IPS-15b (cell line): ENCODE measurements around the gene IL36RN.
"Not testable (repeated sequence)": the region's sequence is repeated elsewhere in the genome, so short reads cannot be mapped to it uniquely, and the experiment has no call there.

Experiments
- H3K27me3 ChIP-seq: one replicate; pipeline ENCODE4 v1.6.1; 2013; ENCODE audit warnings: low read length; ENCODE audit not compliant: control insufficient read depth, insufficient read depth
- H3K36me3 ChIP-seq: one replicate; pipeline ENCODE4 v1.6.1; 2013; ENCODE audit warnings: low read length; ENCODE audit not compliant: control insufficient read depth, insufficient read depth
- H3K4me1 ChIP-seq: one replicate; pipeline ENCODE4 v1.6.1; 2013; ENCODE audit warnings: mild to moderate bottlenecking, low read length; ENCODE audit not compliant: control insufficient read depth, insufficient read depth
- H3K4me3 ChIP-seq: one replicate; pipeline ENCODE4 v1.5.1; 2013; ENCODE audit warnings: low read depth, low read length
- H3K9ac ChIP-seq: one replicate; pipeline ENCODE4 v1.6.1; 2013; ENCODE audit warnings: low read depth, mild to moderate bottlenecking, low read length
- H3K9me3 ChIP-seq: one replicate; pipeline ENCODE4 v1.6.1; 2013; ENCODE audit warnings: mild to moderate bottlenecking, low read length; ENCODE audit not compliant: control insufficient read depth, insufficient read depth

Gene IL36RN

DNA sequence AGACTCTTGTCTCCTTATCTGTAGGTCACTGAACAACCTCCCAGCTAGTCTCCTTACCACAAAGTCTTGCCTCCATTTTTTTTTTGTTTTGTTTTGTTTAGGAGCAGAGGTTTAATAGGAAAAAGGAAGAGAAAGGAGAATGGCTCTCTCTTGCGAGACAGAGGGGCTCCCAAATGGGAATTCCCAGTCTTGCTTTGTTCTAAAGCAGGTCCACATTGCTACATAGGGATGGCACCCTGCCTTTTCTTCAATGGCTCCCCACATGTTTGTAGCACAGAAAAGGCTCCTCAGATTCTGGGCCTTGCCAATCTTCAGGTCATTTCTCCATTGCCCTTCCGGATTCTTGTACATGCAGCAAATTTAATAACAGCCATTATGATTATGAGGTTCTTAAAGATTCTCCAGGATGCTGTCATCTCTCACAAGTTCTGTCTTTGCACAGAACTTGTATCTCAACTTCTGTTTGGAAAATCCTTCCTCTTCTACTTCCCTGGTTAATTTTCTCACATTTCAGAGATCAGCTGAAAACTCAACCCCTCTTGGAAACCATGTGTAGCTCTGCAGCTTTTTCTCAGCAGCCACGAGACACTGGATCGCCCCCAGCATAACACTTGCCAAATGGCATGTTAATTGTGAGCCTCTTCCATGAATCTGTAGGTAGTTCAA, 32.4 kb downstream of the IL36RN start:
- H3K9ac ChIP-seq = no peak overlapping the region
- H3K4me3 ChIP-seq = no peak overlapping the region
- H3K9me3 ChIP-seq = no peaks in the 10 kb centered on the region
- H3K27me3 ChIP-seq = no peaks in the 10 kb centered on the region
- H3K36me3 ChIP-seq = no peaks in the 10 kb centered on the region
- H3K4me1 ChIP-seq = no peaks in the 10 kb centered on the region

DNA sequence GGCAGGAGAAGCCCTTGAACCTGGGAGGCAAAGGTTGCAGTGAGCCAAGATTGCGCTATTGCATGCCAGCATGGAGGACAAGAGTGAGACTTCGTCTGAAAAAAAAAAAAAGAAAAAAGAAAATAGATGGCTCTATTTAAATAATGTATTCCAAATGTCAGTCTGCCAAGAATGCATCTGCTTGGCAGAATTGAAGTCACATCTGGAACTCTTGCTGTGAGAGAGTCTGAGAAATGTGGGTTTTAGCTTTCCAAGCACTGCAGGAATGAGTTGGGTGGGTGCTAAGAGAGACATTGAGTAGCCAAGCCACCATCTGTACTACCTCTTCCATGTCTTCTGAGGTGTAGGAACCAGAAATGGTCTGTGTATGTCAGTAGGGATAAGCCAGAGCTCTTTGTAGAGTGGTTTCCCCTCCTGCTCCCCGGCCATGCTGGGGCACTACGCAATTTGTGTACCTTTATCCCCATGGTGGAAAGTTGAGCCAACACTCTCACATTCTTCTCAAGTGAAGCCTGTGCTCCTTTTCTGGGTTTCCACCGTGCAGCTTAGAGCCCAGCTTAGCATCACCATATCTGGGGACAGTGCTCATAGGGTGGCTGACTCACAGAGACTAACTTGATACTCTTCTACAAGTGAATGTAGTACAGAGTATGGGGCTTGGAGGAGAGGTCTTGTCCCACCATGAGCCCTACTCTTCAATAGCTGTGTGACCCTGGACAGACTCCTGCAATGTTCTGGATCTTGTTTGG, 34.0 kb downstream of the IL36RN start:
- no peak overlapping the region for H3K4me3 ChIP-seq
- no peaks in the 10 kb centered on the region for H3K9me3 ChIP-seq
- no peaks in the 10 kb centered on the region for H3K36me3 ChIP-seq
- no peaks in the 10 kb centered on the region for H3K27me3 ChIP-seq
- no peak overlapping the region for H3K9ac ChIP-seq
- no peaks in the 10 kb centered on the region for H3K4me1 ChIP-seq

DNA sequence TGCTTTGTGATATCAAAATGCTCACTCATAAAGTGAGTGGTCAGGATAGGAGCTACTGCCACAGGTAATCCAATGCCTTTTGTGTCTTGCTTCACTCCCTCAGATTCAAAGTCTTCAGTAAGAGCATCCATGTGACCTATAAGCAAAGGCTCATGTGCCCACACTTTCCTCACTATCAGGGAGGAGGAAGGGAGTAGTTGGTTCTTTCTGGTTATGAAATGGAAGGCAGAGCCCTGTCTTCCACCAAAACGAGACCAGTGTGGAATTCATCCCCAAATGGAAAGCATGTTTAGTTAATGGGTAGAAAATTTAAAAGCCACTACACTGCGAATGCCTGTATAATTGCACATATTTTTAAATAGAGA, 34.6 kb downstream of the IL36RN start:
- no peaks in the 10 kb centered on the region for H3K9me3 ChIP-seq
- H3K9ac ChIP-seq = no peak overlapping the region
- no peak overlapping the region for H3K4me3 ChIP-seq
- no peaks in the 10 kb centered on the region for H3K4me1 ChIP-seq
- no peaks in the 10 kb centered on the region for H3K36me3 ChIP-seq
- H3K27me3 ChIP-seq = no peaks in the 10 kb centered on the region

GRCh38 chr2:113096306-113096705, 37.3 kb downstream of the IL36RN start:
- H3K36me3 ChIP-seq, H3K27me3 ChIP-seq, H3K9me3 ChIP-seq, H3K4me3 ChIP-seq, H3K9ac ChIP-seq, H3K4me1 ChIP-seq: not testable (repeated sequence)

- H3K4me1 ChIP-seq, H3K4me3 ChIP-seq, H3K9ac ChIP-seq, H3K27me3 ChIP-seq, H3K36me3 ChIP-seq, H3K9me3 ChIP-seq: not testable (repeated sequence)
Observed at GRCh38 chr2:113096842-113097618, 38.0 kb downstream of the IL36RN start.

DNA sequence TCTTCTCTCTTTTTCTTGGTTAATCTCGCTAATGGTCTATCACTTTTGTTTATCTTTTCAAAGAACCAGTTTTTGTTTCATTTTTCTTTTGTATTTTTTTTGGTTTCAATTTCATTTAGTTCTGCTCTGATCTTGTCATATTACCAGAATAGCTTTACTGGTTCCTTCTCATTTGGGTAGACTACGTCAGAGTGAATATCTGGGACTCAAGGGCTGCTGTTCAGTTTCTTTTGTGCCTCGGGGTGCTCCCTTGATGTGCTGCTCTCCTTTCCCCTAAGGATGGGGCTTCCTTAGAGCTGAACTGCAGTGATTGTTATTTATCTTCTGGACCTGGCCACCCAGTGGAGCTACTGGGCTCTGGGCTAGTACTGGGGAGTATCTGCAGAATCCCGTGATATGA, 39.0 kb downstream of the IL36RN start:
- Histone ChIP-seq H3K4me1 (no peaks in the 10 kb centered on the region), H3K27me3 (no peaks in the 10 kb centered on the region), H3K36me3 (no peaks in the 10 kb centered on the region), H3K9ac (no peak overlapping the region), H3K4me3 (no peak overlapping the region), H3K9me3 (no peaks in the 10 kb centered on the region)

DNA sequence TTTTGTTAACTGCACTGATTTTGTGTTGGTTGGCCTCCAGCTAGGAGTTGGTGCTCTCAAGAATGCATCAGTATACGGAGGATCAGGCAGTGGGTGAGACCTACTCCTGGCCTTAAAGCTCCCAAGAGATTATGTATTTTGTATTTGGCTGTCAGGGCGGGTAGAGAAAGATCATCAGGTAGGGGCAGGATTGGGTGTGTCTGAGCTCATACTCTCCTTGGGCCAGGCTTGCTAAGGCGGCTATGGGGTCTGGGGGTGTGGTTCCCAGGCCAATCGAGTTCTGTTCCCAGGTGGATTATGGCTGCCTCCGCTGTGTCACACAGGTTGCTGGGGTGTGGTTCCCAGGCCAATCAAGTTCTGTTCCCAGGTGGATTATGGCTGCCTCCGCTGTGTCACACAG, 39.5 kb downstream of the IL36RN start:
- no peaks in the 10 kb centered on the region for H3K4me1 ChIP-seq
- H3K36me3 ChIP-seq = no peaks in the 10 kb centered on the region
- no peaks in the 10 kb centered on the region for H3K27me3 ChIP-seq
- no peak overlapping the region for H3K9ac ChIP-seq
- H3K9me3 ChIP-seq = no peaks in the 10 kb centered on the region
- no peak overlapping the region for H3K4me3 ChIP-seq

GRCh38 chr2:113102133-113102532, 43.1 kb downstream of the IL36RN start:
- H3K36me3 ChIP-seq = no peaks in the 10 kb centered on the region
- no peaks in the 10 kb centered on the region for H3K4me1 ChIP-seq
- no peak overlapping the region for H3K4me3 ChIP-seq
- H3K27me3 ChIP-seq = no peaks in the 10 kb centered on the region
- H3K9ac ChIP-seq = no peak overlapping the region
- H3K9me3 ChIP-seq = no peaks in the 10 kb centered on the region

GRCh38 chr2:113103277-113103676, 44.3 kb downstream of the IL36RN start:
- H3K27me3 ChIP-seq = no peaks in the 10 kb centered on the region
- H3K4me1 ChIP-seq = no peaks in the 10 kb centered on the region
- H3K4me3 ChIP-seq = no peak overlapping the region
- no peak overlapping the region for H3K9ac ChIP-seq
- H3K36me3 ChIP-seq = no peaks in the 10 kb centered on the region
- H3K9me3 ChIP-seq = no peaks in the 10 kb centered on the region

DNA sequence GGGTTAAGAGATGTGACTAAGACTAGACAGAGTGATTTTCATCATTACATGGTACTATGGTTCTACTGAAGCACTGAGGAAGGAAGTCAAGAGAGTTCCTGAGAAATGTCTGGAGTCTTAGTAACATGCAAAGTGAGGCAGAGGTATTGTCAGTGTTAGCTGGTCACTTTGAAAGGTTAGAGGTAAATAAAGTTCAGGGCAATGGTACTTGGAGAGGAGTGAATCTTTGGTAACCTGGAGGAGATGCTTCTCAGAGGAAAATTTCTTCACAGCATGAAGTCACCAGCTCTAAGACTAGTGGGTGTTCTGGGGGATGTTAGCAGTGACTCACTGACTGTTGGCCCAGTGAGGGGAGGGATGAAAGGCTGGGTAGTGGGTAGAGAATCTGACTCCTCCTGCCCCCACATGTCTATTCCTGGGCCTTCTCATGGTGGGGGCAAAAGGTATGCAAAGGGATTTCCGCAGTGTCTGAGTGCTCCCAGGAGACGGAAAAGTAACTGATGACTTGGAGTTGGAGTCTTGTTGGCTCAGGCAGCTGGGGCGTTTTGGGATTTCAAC, 45.1 kb downstream of the IL36RN start:
- Histone ChIP-seq H3K4me3 (no peak overlapping the region), H3K36me3 (no peaks in the 10 kb centered on the region), H3K9ac (no peak overlapping the region), H3K27me3 (no peaks in the 10 kb centered on the region), H3K9me3 (no peaks in the 10 kb centered on the region), H3K4me1 (no peaks in the 10 kb centered on the region)

DNA sequence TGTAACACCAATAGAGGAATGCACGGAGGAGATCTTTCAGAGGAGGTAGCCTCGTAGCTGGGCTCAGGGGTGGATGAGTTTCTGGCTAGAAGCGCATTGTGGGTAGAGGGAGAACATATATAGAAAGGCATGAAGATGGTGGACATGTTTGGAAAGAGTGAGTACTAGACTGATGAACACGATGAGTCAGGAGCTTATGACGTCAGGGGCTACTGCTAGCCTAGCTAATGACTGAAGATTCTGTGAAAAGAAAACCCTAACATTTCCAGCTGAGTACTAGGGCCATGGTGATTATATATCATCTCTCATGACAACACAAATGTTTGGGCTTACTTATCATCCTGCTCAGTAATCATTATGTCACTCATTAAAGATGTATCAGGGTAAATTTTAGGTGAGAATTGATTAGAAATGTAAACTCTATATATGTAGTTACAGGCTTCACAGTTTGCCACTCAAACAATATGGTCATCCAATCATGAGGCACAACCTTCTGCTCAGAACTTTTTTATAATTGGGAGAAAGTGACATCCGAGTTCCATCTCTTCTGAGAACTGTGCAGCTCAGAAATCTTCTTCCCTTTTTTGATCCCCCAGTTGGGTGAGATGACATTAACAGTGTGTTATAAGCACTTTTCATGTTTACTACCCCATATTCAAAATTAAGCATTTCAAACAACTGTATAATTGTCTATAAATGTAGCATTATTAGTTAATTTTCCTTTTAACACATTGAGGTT, 46.2 kb downstream of the IL36RN start:
- Histone ChIP-seq H3K4me1 (no peaks in the 10 kb centered on the region), H3K9ac (no peak overlapping the region), H3K4me3 (no peak overlapping the region), H3K36me3 (no peaks in the 10 kb centered on the region), H3K9me3 (no peaks in the 10 kb centered on the region), H3K27me3 (no peaks in the 10 kb centered on the region)
